GM23338 (cell line): ENCODE results near the gene RAD51B. TPM values are rescaled to one million over a fixed set of nuclear protein-coding genes. Genes with fewer than 3 reads are reported as not detected.

Source experiments
- ATAC-seq: fragments of 200-7000 bp; cut with Tn5 transposase; 3 replicates; pipeline ENCODE4 v1.9.1; 2020
- DNase-seq: peaks from one replicate; pipeline ENCODE4 v3.0.0-alpha.2; 2015; ENCODE audit warnings: low spot score
- H2AFZ ChIP-seq: fragments of 200-600 bp; sonication (generic); 2 replicates; pipeline ENCODE4 v1.8.0; 2016; ENCODE audit warnings: antibody characterized with exemption, mild to moderate bottlenecking, moderate library complexity
- H3F3A ChIP-seq: fragments of 200-600 bp; sonication (generic); replicated peaks from 2 replicates; pipeline ENCODE4 v1.8.0; 2017; ENCODE audit warnings: antibody characterized with exemption, mixed run types, low read depth
- H3K27ac ChIP-seq: fragments of 200-600 bp; sonication (generic); 2 replicates; pipeline ENCODE4 v1.6.1; 2016; ENCODE audit warnings: low read depth
- H3K27me3 ChIP-seq: fragments of 200-600 bp; sonication (generic); 2 replicates; pipeline ENCODE4 v1.8.0; 2016; ENCODE audit warnings: mild to moderate bottlenecking, mixed run types, moderate library complexity; ENCODE audit not compliant: insufficient read depth
- H3K36me3 ChIP-seq: fragments of 200-600 bp; sonication (generic); 2 replicates; pipeline ENCODE4 v1.8.0; 2016; ENCODE audit warnings: mild to moderate bottlenecking; ENCODE audit not compliant: insufficient read depth
- H3K4me1 ChIP-seq: fragments of 200-600 bp; sonication (generic); 2 replicates; pipeline ENCODE4 v1.8.0; 2016; ENCODE audit warnings: mild to moderate bottlenecking, moderate library complexity; ENCODE audit not compliant: insufficient read depth
- H3K4me2 ChIP-seq: fragments of 200-600 bp; sonication (generic); 2 replicates; pipeline ENCODE4 v1.7.1; 2017; ENCODE audit warnings: mixed run types
- H3K4me3 ChIP-seq: fragments of 200-600 bp; sonication (generic); 2 replicates; pipeline ENCODE4 v1.6.1; 2016; ENCODE audit warnings: mixed run types
- H3K79me2 ChIP-seq: fragments of 200-600 bp; sonication (generic); replicated peaks from 2 replicates; pipeline ENCODE4 v1.8.0; 2017; ENCODE audit warnings: mild to moderate bottlenecking; ENCODE audit not compliant: insufficient read depth
- H3K9me2 ChIP-seq: fragments of 200-600 bp; sonication (generic); 2 replicates; pipeline ENCODE4 v1.8.0; 2017; ENCODE audit not compliant: insufficient read depth
- H4K20me1 ChIP-seq: fragments of 200-600 bp; sonication (generic); replicated peaks from 2 replicates; pipeline ENCODE4 v1.8.0; 2017; ENCODE audit warnings: mild to moderate bottlenecking; ENCODE audit not compliant: insufficient read depth
- H3K27ac Mint-ChIP-seq: 2 replicates; pipeline ENCODE4 v1.8.0; 2020; ENCODE audit warnings: inconsistent platforms, mild to moderate bottlenecking, moderate library complexity, mixed read lengths
- H3K27me3 Mint-ChIP-seq: 3 replicates; pipeline ENCODE4 v1.8.0; 2022; ENCODE audit warnings: low read depth, mild to moderate bottlenecking, moderate library complexity, mixed read lengths, inconsistent platforms; ENCODE audit not compliant: insufficient read depth, poor library complexity
- H3K36me3 Mint-ChIP-seq: 3 replicates; pipeline ENCODE4 v1.8.0; 2021; ENCODE audit warnings: low read depth, mild to moderate bottlenecking, inconsistent platforms, moderate library complexity, mixed read lengths
- H3K4me1 Mint-ChIP-seq: 3 replicates; pipeline ENCODE4 v1.8.0; 2020; ENCODE audit warnings: mild to moderate bottlenecking, inconsistent platforms, mixed read lengths
- H3K4me3 Mint-ChIP-seq: 3 replicates; pipeline ENCODE4 v1.8.0; 2021; ENCODE audit warnings: moderate library complexity, mild to moderate bottlenecking, inconsistent platforms, mixed read lengths
- H3K9me3 Mint-ChIP-seq: 3 replicates; pipeline ENCODE4 v1.8.0; 2020; ENCODE audit warnings: moderate library complexity, mild to moderate bottlenecking, inconsistent platforms, mixed read lengths
- CREB1 ChIP-seq: fragments of 250-450 bp; sonication (Bioruptor Pico); IDR thresholded peaks from 2 replicates; pipeline ENCODE4 v1.5.0; 2020; ENCODE audit warnings: low read depth, mild to moderate bottlenecking, moderate library complexity
- EZH2phosphoT487 ChIP-seq: fragments of 200-600 bp; sonication (generic); IDR thresholded peaks from one replicate; pipeline ENCODE4 v1.8.1; 2018; ENCODE audit warnings: antibody characterized with exemption; ENCODE audit not compliant: unreplicated experiment
- JUNB ChIP-seq: IDR thresholded peaks from one replicate; pipeline ENCODE4 v1.6.1; 2016; ENCODE audit warnings: antibody characterized with exemption; ENCODE audit not compliant: unreplicated experiment
- NANOG ChIP-seq: IDR thresholded peaks from 2 replicates; pipeline ENCODE4 v1.6.1; 2016; ENCODE audit warnings: antibody characterized with exemption, borderline replicate concordance
- POLR2AphosphoS5 ChIP-seq: IDR thresholded peaks from 2 replicates; pipeline ENCODE4 v1.6.1; 2016; ENCODE audit warnings: antibody characterized with exemption, low read depth
- ZNF331 ChIP-seq: fragments of 250-450 bp; sonication (Bioruptor Pico); IDR thresholded peaks from 2 replicates; pipeline ENCODE4 v1.5.0; 2020; ENCODE audit warnings: low read depth, mild to moderate bottlenecking, moderate library complexity
- polyA plus RNA-seq: library from polyadenylated mRNA; unstranded; fragments of >200 nt; fragmentation: Nextera tagmentation; extraction: Ambion mirVana; gene quantifications from 2 replicates; pipeline ENCODE4 v1.2.1, GENCODE V29; 2016
- total RNA-seq: library from RNA; depleted of rRNA; stranded (reverse); fragments of >200 nt; shearing (Covaris generic); gene quantifications from 2 replicates; pipeline ENCODE4 v1.2.3, GENCODE V29; 2014
- TF ChIP-seq, protein P1 (sequence below): IDR thresholded peaks from one replicate; pipeline ENCODE4 v1.6.1; 2018; ENCODE audit warnings: antibody characterized with exemption; ENCODE audit not compliant: unreplicated experiment
- TF ChIP-seq, protein P2 (sequence below): IDR thresholded peaks from 2 replicates; pipeline ENCODE4 v1.6.1; 2016; ENCODE audit warnings: antibody characterized with exemption
- TF ChIP-seq, protein P3 (sequence below): fragments of 250-450 bp; sonication (Bioruptor Pico); IDR thresholded peaks from 2 replicates; pipeline ENCODE4 v1.5.0; 2020; ENCODE audit warnings: mild to moderate bottlenecking, moderate library complexity
- TF ChIP-seq, protein P4 (sequence below), 2 experiments: fragments of 200-600 bp in 1 of 2; sonication (generic) in 1 of 2; conservative IDR thresholded peaks; 2 replicates each; pipeline versions ENCODE4 v1.5.1 to v1.6.1; 2016 to 2017; ENCODE audit warnings: antibody characterized with exemption in 2 of 2, low read depth in 2 of 2, mild to moderate bottlenecking in 2 of 2, moderate library complexity in 1 of 2

The RAD51B gene
- total and polyA plus RNA-seq, 2 experiments from 2014 or later: 15.7 to 29.1 TPM

DNA sequence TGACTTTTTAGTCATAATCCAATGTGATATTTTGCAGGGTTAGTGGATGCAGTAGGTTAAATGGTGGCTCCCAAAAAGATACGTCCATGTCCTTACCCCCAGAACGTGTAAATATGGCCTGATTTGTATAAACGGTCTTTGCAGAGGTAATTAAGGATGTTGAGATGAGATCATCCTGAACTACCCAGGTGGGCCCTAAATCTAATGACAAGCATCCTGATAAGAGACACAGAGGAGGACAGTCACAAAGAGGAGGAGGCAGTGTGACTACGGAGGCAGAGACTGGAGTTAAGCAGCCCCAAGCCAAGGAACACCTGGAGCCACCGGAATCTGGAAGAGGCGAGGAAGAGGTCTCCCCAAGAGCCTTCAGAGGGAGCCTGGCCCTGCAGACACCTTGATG lies 679.9 kb downstream of the RAD51B start:
- H2AFZ ChIP-seq: no peak overlapping the region
- H3K4me3 ChIP-seq: no peak overlapping the region
- H3K36me3 ChIP-seq: no peaks in the 10 kb centered on the region
- no peak overlapping the region for H3K27ac Mint-ChIP-seq
- peaks cover 9% of the 10 kb centered on the region for H3K27me3 Mint-ChIP-seq
- H3K36me3 Mint-ChIP-seq: no peaks in the 10 kb centered on the region
- no peaks in the 10 kb centered on the region for H3K9me3 Mint-ChIP-seq
- peaks cover 17% of the 10 kb centered on the region; the same call in 1 of the 2 replicates for H3K9me2 ChIP-seq
- H3K4me1 Mint-ChIP-seq: peaks cover 17% of the 10 kb centered on the region
- H3F3A ChIP-seq: no peaks in the 10 kb centered on the region
- no peak for ATAC-seq
- no peak for DNase-seq
- TF ChIP-seq, protein P1, sequence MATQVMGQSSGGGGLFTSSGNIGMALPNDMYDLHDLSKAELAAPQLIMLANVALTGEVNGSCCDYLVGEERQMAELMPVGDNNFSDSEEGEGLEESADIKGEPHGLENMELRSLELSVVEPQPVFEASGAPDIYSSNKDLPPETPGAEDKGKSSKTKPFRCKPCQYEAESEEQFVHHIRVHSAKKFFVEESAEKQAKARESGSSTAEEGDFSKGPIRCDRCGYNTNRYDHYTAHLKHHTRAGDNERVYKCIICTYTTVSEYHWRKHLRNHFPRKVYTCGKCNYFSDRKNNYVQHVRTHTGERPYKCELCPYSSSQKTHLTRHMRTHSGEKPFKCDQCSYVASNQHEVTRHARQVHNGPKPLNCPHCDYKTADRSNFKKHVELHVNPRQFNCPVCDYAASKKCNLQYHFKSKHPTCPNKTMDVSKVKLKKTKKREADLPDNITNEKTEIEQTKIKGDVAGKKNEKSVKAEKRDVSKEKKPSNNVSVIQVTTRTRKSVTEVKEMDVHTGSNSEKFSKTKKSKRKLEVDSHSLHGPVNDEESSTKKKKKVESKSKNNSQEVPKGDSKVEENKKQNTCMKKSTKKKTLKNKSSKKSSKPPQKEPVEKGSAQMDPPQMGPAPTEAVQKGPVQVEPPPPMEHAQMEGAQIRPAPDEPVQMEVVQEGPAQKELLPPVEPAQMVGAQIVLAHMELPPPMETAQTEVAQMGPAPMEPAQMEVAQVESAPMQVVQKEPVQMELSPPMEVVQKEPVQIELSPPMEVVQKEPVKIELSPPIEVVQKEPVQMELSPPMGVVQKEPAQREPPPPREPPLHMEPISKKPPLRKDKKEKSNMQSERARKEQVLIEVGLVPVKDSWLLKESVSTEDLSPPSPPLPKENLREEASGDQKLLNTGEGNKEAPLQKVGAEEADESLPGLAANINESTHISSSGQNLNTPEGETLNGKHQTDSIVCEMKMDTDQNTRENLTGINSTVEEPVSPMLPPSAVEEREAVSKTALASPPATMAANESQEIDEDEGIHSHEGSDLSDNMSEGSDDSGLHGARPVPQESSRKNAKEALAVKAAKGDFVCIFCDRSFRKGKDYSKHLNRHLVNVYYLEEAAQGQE: no peak
- TF ChIP-seq NANOG: no peak
- peaks cover 14% of the 10 kb centered on the region for H3K4me1 ChIP-seq
- H3K79me2 ChIP-seq: no peaks in the 10 kb centered on the region
- H3K4me3 Mint-ChIP-seq: no peak overlapping the region
- no peak overlapping the region for H3K4me2 ChIP-seq
- H4K20me1 ChIP-seq: no peaks in the 10 kb centered on the region
- H3K27me3 ChIP-seq: no peaks in the 10 kb centered on the region
- H3K27ac ChIP-seq: no peak overlapping the region

DNA sequence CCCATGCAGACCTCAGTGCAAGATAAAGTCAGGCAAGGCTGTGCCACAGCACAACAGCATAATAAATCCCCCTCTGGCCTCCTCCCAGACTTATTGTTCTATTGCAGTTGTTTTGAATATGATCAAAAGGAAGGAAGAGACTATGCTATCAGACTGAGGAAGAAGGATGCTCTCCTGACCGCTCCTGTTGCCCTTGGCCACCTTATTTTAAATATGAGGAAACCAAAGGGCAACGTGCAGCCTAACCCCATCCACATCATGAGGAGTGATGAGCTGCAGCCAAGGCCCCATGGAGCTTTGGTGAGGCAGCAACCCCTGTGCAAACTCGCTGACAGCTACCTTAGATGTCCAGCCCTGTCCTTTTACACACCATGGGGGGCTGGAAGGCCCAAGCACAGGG lies 681.6 kb downstream of the RAD51B start:
- no peak overlapping the region for H3K4me3 Mint-ChIP-seq
- H3F3A ChIP-seq: no peaks in the 10 kb centered on the region
- H3K36me3 ChIP-seq: no peaks in the 10 kb centered on the region
- no peak for ATAC-seq
- H3K27ac ChIP-seq: no peak overlapping the region
- no peak overlapping the region for H3K4me2 ChIP-seq
- peaks cover 16% of the 10 kb centered on the region for H3K9me2 ChIP-seq
- no peak for DNase-seq
- H3K4me1 Mint-ChIP-seq: peaks cover 21% of the 10 kb centered on the region
- no peak overlapping the region for H2AFZ ChIP-seq
- no peak overlapping the region for H3K4me3 ChIP-seq
- H3K9me3 Mint-ChIP-seq: no peaks in the 10 kb centered on the region
- no peaks in the 10 kb centered on the region for H4K20me1 ChIP-seq
- H3K27me3 Mint-ChIP-seq: peaks cover 10% of the 10 kb centered on the region
- no peaks in the 10 kb centered on the region for H3K27me3 ChIP-seq
- peaks cover 19% of the 10 kb centered on the region for H3K4me1 ChIP-seq
- no peaks in the 10 kb centered on the region for H3K36me3 Mint-ChIP-seq
- H3K79me2 ChIP-seq: no peaks in the 10 kb centered on the region
- no peak overlapping the region for H3K27ac Mint-ChIP-seq
- TF ChIP-seq ZNF331 (CRISPR knock-in tag) (no peak), NANOG (no peak), POLR2AphosphoS5 (no peak), CREB1 (CRISPR knock-in tag) (no peak), EZH2phosphoT487 (no peak), JUNB (no peak)
- TF ChIP-seq, protein P2, sequence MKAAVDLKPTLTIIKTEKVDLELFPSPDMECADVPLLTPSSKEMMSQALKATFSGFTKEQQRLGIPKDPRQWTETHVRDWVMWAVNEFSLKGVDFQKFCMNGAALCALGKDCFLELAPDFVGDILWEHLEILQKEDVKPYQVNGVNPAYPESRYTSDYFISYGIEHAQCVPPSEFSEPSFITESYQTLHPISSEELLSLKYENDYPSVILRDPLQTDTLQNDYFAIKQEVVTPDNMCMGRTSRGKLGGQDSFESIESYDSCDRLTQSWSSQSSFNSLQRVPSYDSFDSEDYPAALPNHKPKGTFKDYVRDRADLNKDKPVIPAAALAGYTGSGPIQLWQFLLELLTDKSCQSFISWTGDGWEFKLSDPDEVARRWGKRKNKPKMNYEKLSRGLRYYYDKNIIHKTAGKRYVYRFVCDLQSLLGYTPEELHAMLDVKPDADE: no peak
- TF ChIP-seq, protein P3, sequence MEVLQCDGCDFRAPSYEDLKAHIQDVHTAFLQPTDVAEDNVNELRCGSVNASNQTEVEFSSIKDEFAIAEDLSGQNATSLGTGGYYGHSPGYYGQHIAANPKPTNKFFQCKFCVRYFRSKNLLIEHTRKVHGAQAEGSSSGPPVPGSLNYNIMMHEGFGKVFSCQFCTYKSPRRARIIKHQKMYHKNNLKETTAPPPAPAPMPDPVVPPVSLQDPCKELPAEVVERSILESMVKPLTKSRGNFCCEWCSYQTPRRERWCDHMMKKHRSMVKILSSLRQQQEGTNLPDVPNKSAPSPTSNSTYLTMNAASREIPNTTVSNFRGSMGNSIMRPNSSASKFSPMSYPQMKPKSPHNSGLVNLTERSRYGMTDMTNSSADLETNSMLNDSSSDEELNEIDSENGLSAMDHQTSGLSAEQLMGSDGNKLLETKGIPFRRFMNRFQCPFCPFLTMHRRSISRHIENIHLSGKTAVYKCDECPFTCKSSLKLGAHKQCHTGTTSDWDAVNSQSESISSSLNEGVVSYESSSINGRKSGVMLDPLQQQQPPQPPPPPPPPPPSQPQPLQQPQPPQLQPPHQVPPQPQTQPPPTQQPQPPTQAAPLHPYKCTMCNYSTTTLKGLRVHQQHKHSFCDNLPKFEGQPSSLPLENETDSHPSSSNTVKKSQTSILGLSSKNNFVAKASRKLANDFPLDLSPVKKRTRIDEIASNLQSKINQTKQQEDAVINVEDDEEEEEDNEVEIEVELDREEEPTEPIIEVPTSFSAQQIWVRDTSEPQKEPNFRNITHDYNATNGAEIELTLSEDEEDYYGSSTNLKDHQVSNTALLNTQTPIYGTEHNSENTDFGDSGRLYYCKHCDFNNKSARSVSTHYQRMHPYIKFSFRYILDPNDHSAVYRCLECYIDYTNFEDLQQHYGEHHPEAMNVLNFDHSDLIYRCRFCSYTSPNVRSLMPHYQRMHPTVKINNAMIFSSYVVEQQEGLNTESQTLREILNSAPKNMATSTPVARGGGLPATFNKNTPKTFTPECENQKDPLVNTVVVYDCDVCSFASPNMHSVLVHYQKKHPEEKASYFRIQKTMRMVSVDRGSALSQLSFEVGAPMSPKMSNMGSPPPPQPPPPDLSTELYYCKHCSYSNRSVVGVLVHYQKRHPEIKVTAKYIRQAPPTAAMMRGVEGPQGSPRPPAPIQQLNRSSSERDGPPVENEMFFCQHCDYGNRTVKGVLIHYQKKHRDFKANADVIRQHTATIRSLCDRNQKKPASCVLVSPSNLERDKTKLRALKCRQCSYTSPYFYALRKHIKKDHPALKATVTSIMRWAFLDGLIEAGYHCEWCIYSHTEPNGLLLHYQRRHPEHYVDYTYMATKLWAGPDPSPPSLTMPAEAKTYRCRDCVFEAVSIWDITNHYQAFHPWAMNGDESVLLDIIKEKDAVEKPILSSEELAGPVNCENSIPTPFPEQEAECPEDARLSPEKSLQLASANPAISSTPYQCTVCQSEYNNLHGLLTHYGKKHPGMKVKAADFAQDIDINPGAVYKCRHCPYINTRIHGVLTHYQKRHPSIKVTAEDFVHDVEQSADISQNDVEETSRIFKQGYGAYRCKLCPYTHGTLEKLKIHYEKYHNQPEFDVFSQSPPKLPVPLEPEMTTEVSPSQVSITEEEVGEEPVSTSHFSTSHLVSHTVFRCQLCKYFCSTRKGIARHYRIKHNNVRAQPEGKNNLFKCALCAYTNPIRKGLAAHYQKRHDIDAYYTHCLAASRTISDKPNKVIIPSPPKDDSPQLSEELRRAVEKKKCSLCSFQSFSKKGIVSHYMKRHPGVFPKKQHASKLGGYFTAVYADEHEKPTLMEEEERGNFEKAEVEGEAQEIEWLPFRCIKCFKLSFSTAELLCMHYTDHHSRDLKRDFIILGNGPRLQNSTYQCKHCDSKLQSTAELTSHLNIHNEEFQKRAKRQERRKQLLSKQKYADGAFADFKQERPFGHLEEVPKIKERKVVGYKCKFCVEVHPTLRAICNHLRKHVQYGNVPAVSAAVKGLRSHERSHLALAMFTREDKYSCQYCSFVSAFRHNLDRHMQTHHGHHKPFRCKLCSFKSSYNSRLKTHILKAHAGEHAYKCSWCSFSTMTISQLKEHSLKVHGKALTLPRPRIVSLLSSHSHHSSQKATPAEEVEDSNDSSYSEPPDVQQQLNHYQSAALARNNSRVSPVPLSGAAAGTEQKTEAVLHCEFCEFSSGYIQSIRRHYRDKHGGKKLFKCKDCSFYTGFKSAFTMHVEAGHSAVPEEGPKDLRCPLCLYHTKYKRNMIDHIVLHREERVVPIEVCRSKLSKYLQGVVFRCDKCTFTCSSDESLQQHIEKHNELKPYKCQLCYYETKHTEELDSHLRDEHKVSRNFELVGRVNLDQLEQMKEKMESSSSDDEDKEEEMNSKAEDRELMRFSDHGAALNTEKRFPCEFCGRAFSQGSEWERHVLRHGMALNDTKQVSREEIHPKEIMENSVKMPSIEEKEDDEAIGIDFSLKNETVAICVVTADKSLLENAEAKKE: no peak
- TF ChIP-seq, protein P4, sequence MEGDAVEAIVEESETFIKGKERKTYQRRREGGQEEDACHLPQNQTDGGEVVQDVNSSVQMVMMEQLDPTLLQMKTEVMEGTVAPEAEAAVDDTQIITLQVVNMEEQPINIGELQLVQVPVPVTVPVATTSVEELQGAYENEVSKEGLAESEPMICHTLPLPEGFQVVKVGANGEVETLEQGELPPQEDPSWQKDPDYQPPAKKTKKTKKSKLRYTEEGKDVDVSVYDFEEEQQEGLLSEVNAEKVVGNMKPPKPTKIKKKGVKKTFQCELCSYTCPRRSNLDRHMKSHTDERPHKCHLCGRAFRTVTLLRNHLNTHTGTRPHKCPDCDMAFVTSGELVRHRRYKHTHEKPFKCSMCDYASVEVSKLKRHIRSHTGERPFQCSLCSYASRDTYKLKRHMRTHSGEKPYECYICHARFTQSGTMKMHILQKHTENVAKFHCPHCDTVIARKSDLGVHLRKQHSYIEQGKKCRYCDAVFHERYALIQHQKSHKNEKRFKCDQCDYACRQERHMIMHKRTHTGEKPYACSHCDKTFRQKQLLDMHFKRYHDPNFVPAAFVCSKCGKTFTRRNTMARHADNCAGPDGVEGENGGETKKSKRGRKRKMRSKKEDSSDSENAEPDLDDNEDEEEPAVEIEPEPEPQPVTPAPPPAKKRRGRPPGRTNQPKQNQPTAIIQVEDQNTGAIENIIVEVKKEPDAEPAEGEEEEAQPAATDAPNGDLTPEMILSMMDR (conservative IDR thresholded peaks at IDR 0.05; ENCODE audit: low read depth in 2 of 2): no peak
